Activated naive CD8-positive, alpha-beta T cell treated with anti-CD3 and anti-CD28 coated beads, Interleukin-2, amount 50 U/mL, for 16 hours (primary cell): Measurements from ENCODE around the gene MDFIC2.

Experiments used
- DNase-seq: peaks from one replicate; pipeline ENCODE4 v3.0.0-alpha.2; 2020; ENCODE audit warnings: low read depth, low spot score

The MDFIC2 gene

GRCh38 chr3:70180664-70181063, 131.8 kb downstream of the MDFIC2 start:
- no peak for DNase-seq

- no peak for DNase-seq
Measured at GRCh38 chr3:70179111-70179510, 133.3 kb downstream of the MDFIC2 start.

DNA sequence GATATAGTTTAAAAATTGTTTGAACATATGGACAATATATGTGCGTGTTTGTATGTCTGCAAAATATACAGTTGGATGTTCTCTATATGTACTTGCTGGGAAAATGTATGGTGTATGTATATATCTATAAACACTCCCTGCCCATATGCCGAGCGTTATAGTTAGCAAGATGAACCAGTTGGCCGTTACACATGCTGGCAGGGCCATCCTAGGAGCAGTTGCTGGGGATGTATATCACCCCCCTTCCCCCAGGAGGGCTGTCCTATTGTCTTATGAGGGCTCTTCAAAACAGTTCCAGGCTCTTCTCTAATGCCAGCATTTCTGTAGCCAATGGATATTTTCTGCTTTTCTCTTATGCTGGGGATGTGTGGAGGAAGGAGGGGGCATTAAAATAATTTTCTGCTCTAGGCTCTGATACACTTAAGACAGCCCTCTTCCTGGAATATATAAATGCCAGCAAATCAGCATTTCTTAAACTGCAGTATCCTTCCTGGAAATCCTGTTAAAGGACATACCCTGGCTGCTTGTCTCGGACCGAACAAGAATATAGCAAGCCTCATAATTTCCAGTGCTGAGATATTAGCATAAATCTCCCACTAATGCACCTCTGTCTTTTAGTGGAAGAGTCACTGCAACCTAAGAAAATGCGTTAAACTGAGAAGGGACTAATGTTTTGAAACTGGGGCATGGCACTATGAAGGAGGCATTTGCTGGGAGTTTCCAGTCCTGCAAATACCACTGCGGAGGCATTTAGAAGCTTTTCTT, 134.4 kb downstream of the MDFIC2 start:
- no peak for DNase-seq

DNA sequence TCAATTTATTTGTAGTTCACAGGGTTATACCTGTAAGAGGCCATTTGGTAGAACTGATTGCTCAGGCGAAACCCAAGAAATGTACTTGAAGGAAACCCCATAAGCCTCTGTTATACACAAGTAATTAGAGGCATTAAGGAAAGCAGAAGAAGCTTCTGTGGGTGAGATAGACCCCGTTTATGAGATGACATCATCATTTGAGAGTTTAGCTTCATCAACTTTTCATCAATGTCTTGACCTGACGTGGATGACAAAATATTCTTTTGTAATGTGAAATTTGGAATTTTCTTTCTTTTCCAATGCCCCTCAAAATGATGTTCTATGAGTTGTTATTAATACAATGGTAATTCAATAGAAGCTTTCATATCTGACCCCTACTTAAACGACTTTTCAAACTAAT, 136.2 kb downstream of the MDFIC2 start:
- no peak for DNase-seq

DNA sequence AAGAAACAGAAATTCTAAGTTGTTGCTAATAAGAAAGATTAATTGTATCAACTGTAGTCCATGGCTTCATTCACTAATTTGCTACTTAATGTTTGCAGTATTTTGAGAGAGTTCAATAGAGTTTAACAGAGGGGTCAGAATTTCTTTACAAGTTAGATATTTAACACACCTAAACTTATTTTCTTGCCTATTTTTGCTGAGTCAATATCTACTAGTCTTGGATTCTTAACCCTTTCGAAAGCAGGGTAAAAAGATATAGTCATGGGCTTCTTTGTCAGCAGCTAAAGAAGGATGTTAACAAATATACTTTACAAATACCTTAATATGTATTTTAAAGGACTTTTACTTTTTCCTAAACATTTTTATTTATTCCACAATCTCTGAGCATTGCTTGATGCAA, 155.6 kb downstream of the MDFIC2 start:
- no peak for DNase-seq

- no peak for DNase-seq
Measured at GRCh38 chr3:70150599-70150998, 161.8 kb downstream of the MDFIC2 start.

DNA sequence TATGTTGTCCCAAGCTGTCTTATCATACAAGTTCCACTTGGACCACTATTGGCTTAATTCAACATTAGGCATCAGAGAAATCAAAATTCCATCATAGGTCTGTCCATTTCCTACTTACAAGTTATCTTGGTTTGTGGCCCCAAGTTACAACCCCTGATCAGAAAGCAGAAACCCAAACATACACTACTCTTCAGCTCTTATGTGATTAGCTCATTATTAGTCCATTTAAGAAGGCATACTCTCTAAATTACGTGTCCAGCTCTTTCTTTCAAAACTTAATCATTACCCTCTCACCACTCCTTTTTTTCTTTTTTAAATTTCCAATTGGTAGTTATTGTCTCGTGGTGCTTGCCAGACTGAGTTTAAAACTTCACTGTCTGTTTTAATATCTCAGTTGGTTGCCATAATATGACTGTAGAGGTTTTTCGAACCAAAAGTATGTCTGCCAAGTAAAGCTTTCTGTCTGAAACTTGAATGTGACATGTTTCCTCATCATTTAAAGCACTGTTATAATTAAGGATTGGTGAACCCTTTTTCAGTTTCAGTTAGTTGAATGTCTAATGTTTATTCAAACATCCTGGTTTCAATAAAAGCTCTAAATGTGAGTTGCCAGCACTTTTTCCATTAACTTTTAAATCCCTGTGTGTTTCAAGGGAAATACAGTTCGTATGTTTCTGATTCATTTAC, 162.6 kb downstream of the MDFIC2 start:
- DNase-seq: no peak
